Retinal pigment epithelial cell (primary cell): ENCODE results near the gene GID8.

ENCODE experiments used
- DNase-seq: peaks from one replicate; pipeline ENCODE4 v3.0.0-alpha.2; 2010; ENCODE audit warnings: low read depth
- H3K4me3 ChIP-seq: 2 replicates; pipeline ENCODE4 v1.5.1; 2011; ENCODE audit warnings: mild to moderate bottlenecking, low read length, control low read depth, moderate library complexity
- TF ChIP-seq, protein P1 (sequence below): conservative IDR thresholded peaks from 2 replicates; pipeline ENCODE4 v1.5.1; 2011; ENCODE audit warnings: low read depth, low read length, control low read depth, inconsistent platforms

GID8 gene

DNA sequence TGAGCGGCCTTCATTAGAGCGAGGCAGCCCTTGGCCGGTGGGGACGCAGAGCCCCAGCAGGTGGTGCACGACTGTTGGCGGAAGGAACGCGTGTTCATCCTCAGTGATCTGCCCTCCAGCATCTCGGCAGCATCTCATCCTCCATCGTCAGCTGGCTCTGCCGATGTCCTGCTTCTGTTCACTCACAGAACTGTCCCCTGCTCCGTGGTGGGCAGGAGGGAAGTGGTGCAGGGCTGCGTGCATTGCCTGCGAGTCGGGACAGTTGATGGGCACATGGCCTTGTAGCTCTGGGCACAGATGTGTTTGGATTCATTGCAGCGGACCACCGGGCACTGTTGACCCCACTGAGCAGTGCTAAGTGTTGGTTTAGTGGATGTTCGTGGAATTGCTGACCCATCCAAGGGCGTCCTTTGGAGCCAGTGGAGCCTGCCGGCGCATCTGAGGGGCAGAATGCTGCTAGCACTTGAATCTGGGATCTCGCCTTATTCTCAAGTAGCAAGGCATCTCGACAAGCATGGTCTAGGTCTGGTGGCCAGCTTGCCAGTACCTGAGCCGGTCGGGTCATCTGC, 7.9 kb downstream of the GID8 start:
- TF ChIP-seq, protein P1, sequence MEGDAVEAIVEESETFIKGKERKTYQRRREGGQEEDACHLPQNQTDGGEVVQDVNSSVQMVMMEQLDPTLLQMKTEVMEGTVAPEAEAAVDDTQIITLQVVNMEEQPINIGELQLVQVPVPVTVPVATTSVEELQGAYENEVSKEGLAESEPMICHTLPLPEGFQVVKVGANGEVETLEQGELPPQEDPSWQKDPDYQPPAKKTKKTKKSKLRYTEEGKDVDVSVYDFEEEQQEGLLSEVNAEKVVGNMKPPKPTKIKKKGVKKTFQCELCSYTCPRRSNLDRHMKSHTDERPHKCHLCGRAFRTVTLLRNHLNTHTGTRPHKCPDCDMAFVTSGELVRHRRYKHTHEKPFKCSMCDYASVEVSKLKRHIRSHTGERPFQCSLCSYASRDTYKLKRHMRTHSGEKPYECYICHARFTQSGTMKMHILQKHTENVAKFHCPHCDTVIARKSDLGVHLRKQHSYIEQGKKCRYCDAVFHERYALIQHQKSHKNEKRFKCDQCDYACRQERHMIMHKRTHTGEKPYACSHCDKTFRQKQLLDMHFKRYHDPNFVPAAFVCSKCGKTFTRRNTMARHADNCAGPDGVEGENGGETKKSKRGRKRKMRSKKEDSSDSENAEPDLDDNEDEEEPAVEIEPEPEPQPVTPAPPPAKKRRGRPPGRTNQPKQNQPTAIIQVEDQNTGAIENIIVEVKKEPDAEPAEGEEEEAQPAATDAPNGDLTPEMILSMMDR, result no peak
- no peak overlapping the region for H3K4me3 ChIP-seq

DNA sequence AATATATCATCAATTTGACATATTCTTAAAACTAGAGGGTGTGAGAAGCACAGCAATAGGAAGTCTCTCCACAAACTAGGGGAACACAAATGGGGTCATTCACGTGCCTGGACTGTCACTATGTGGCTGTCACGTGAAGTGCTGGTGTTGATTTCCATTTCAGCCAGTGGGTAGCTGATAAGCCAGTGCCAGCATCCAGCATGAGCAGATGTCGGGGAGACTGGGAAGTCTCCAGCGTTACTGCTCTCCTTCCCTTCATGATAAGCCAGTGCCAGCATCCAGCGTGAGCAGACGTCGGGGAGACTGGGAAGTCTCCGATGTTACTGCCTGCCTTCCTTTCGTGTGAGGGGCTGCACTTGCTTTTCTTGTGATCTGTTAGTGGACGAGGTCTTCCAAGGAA, 9.0 kb downstream of the GID8 start:
- TF ChIP-seq, protein P1, result no peak
- DNase-seq, result no peak
- no peak overlapping the region for H3K4me3 ChIP-seq

More for the DNA sequence above, 7.9 kb downstream of the GID8 start:
- DNase-seq, result no peak

DNA sequence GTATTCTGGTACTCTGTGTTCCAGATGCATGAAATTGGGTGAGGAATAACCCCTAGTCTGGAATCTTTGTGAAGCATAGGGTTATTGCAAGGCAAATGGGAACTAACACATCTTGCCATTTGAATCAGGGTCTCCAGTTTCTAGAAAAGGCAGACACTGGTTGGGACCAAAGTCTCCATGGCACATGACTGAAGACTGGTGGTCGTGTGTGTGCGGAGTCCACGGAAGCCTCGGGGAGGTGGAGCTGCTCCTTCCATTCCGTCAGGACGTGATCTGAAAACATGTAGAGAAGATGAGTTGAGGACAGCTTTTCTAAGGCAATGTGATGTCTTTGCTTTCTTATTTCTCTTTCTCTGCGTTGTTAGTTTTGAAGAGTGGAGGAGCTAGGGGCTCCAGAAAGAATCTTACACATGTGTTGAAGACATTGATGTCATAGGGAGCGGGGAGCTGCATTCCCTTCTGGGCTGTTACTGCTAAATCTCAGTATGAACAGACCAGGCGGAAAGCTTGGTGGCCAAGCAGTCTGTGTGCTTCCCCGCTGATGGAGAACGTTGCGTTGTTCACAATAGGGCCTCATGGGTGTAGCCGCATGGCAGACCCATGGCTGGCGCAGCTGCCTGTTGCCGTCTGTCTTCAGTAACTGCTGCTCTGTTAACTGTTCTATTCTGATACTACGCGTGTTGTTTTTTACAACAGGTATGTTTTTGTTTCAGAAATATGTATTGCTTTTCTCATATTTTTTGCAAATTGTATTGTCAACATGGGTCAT, 9.8 kb downstream of the GID8 start:
- DNase-seq, result no peak
- H3K4me3 ChIP-seq, result no peak overlapping the region
- TF ChIP-seq, protein P1, result no peak

DNA sequence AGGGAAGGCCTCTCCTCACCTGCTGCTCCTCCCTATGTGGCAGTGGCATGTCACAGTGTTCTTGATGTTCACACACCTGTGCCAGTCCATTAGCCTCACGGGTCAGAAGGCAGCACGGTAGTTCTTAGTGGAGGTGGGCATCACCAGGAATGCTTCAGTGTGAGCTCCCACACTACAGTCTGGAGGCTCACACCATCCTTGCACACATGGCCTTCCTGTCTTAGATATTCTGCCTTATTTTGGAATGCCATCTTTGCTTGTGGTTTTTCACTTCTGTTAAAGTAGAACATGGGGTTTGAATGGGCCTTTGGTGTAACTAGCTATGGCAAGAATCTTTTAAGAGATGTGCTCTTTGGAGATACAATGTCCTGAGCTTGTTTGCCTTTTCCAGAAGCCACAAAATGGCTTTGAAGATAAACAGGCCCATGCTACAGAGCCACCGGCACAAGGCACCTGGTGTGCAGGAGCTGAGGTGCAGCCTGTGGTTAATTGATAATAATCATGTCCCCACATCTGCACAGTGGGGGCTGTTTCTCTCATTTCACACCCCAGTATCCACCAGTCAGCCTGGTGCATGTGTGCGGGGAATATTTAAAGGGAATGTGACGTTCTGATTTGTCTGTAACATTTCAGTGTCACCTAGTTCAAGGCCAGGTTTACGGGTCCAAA, 11.3 kb downstream of the GID8 start:
- TF ChIP-seq, protein P1, result no peak
- H3K4me3 ChIP-seq, result no peak overlapping the region
- DNase-seq, result no peak

DNA sequence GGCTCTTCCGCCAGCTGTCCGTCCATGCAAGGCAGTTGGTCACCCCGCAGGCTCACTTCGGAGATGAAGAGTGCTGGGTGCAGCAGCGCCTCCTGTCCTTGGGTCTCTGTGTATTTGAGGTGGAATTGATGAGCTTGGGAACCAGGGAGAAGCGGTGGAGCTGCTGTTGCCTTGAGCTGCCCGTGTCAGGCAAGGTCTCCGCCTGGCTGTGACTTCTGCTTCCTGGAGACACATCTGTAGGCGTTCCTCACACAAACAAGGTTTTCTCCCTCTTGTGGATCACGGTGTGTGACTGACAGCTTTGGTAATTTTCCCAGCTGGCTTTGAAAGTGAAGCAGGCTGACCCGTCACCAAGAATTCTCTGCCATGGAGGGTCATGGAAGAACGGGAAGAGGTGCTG, 12.0 kb downstream of the GID8 start:
- H3K4me3 ChIP-seq, result no peak overlapping the region
- TF ChIP-seq, protein P1, result no peak
- DNase-seq, result no peak

DNA sequence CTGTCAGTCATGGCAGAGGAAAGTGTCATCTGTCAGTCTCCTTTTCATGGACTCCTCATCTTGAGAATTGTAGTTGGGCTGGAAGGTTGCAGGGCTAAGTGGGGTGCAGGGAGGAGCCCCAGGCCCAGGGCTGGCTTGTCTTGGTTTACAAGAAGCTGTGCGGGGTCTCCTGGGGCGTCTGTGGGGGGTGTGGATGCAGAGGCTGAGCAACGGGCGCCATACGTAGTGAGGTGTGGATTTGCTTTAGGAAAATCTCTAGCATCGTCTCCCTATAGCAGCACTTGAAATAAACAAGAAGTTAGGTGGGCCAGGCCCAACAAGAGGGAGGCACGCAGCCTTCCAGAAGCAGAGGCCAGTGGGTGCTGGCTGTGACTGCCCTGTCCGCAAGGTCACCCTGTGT, 12.8 kb downstream of the GID8 start:
- no peak for DNase-seq
- TF ChIP-seq, protein P1, result no peak

More for the DNA sequence above, 12.8 kb downstream of the GID8 start:
- H3K4me3 ChIP-seq, result no peak overlapping the region
